ENCODE data around the gene BRSK2. TPM values are rescaled to one million over a fixed set of nuclear protein-coding genes. Genes with fewer than 3 reads are reported as not detected.

Gene BRSK2
- total and polyA plus RNA-seq, 4 donors, result 0.35 to 0.56 (median 0.52) TPM

DNA sequence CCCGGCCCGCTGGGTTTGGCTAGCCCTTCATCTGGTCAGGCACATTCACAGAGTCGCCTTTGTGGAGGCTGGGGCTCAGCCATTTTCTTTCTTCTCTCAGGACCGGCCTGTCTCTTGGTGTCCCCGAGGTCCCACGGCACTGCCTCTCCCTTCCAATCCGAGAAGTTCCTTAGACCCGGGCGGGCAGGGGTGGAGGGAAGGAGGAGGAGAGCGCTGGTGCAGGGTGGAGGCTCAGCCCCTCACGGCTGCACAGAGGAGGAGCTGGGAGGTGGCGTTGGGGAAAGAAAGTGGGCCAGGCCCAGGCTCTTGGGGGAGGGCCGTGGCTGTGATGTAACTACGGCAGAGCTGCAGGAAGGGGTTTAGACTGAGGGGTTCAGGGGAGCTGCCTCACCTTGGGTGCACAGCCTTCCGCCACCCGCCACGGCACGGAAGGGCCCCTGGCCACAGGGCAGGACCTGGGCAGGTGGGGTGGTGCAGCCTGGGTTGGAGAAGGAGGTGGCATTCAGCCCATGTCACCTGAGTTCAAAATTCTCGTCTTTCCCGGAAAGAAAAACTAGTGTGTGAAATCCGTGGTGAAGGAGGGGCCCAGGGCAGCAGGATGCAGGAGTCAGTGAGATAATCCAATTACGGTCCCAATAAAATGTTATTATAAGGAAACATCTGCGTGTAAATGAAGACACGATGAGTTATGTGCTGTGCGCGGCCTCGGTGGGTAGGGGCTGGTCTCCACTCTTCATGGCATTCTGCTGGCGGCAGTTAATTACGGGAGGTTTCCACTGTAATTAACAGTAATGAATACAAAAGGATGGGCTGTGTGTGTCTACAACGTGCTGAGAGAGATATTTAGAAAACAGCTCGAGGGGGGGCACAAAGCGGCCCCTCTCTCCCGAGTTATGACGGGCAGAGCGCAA, 1.7 kb downstream of the BRSK2 start:
- WGBS, 2 donors, result 45 to 52% methylated on average over 35 of the region's 35 CpGs
- H3K4me3 ChIP-seq, result no peak overlapping the region

GRCh38 chr11:1392111-1392510, 2.4 kb downstream of the BRSK2 start:
- no peak for DNase-seq
- H3K4me3 ChIP-seq, result no peak overlapping the region
- ATAC-seq (ENCODE audit: insufficient read depth, low FRiP score), result no peak

More for the DNA sequence above, 1.7 kb downstream of the BRSK2 start:
- DNase-seq (no peak), ATAC-seq (ENCODE audit: insufficient read depth, low FRiP score) (no peak)
- Histone ChIP-seq H3K4me1 (ENCODE audit: control insufficient read depth in 5 of 5, insufficient read depth in 5 of 5, low read length in 5 of 5) (peaks cover 0 to 10% (median 3%) of the 10 kb centered on the region in 5 donors), H3K27me3 (ENCODE audit: control insufficient read depth in 3 of 3, insufficient read depth in 3 of 3, low read length in 2 of 3) (peaks cover 0 to 30% (median 3%) of the 10 kb centered on the region in 3 donors), H3K9me3 (ENCODE audit: control insufficient read depth in 4 of 4, insufficient read depth in 3 of 4, low read length in 3 of 4) (peaks cover 0 to 2% (median 0%) of the 10 kb centered on the region in 4 donors), H3K36me3 (ENCODE audit: control insufficient read depth in 4 of 4, insufficient read depth in 4 of 4, low read length in 4 of 4) (no peaks in the 10 kb centered on the region), H3K27ac (ENCODE audit: low read depth in 1 of 2, low read length in 1 of 2) (no peak overlapping the region), H3K9ac (ENCODE audit: insufficient read depth in 1 of 2, low read length in 2 of 2) (no peak overlapping the region)
- TF ChIP-seq, protein P1, sequence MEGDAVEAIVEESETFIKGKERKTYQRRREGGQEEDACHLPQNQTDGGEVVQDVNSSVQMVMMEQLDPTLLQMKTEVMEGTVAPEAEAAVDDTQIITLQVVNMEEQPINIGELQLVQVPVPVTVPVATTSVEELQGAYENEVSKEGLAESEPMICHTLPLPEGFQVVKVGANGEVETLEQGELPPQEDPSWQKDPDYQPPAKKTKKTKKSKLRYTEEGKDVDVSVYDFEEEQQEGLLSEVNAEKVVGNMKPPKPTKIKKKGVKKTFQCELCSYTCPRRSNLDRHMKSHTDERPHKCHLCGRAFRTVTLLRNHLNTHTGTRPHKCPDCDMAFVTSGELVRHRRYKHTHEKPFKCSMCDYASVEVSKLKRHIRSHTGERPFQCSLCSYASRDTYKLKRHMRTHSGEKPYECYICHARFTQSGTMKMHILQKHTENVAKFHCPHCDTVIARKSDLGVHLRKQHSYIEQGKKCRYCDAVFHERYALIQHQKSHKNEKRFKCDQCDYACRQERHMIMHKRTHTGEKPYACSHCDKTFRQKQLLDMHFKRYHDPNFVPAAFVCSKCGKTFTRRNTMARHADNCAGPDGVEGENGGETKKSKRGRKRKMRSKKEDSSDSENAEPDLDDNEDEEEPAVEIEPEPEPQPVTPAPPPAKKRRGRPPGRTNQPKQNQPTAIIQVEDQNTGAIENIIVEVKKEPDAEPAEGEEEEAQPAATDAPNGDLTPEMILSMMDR (IDR thresholded peaks at IDR 0.05; ENCODE audit: control extremely low read depth, extremely low read depth), result no peak

GRCh38 chr11:1392561-1392960, 2.8 kb downstream of the BRSK2 start:
- Histone ChIP-seq H3K36me3 (ENCODE audit: control insufficient read depth in 4 of 4, insufficient read depth in 4 of 4, low read length in 4 of 4) (no peaks in the 10 kb centered on the region), H3K4me3 (no peak overlapping the region), H3K4me1 (ENCODE audit: control insufficient read depth in 5 of 5, insufficient read depth in 5 of 5, low read length in 5 of 5) (peaks cover 0 to 13% (median 3%) of the 10 kb centered on the region in 5 donors), H3K27me3 (ENCODE audit: control insufficient read depth in 3 of 3, insufficient read depth in 3 of 3, low read length in 2 of 3) (peaks cover 0 to 27% (median 3%) of the 10 kb centered on the region in 3 donors), H3K9me3 (ENCODE audit: control insufficient read depth in 4 of 4, insufficient read depth in 3 of 4, low read length in 3 of 4) (peaks cover 0 to 2% (median 0%) of the 10 kb centered on the region in 4 donors), H3K27ac (ENCODE audit: low read depth in 1 of 2, low read length in 1 of 2) (no peak overlapping the region), H3K9ac (ENCODE audit: insufficient read depth in 1 of 2, low read length in 2 of 2) (no peak overlapping the region)
- 86 to 87% methylated on average over 17 to 21 of the region's 21 CpGs for WGBS, 2 donors
- TF ChIP-seq, protein P1 (IDR thresholded peaks at IDR 0.05; ENCODE audit: control extremely low read depth, extremely low read depth), result no peak
- DNase-seq, result no peak
- ATAC-seq (ENCODE audit: insufficient read depth, low FRiP score), result no peak

More at GRCh38 chr11:1392111-1392510, 2.4 kb downstream of the BRSK2 start:
- 49 to 86% methylated on average over 12 of the region's 12 CpGs for WGBS, 2 donors
- Histone ChIP-seq H3K9ac (ENCODE audit: insufficient read depth in 1 of 2, low read length in 2 of 2) (no peak overlapping the region), H3K27me3 (ENCODE audit: control insufficient read depth in 3 of 3, insufficient read depth in 3 of 3, low read length in 2 of 3) (peaks cover 0 to 27% (median 3%) of the 10 kb centered on the region in 3 donors), H3K27ac (ENCODE audit: low read depth in 1 of 2, low read length in 1 of 2) (no peak overlapping the region), H3K36me3 (ENCODE audit: control insufficient read depth in 4 of 4, insufficient read depth in 4 of 4, low read length in 4 of 4) (no peaks in the 10 kb centered on the region), H3K4me1 (ENCODE audit: control insufficient read depth in 5 of 5, insufficient read depth in 5 of 5, low read length in 5 of 5) (peaks cover 0 to 11% (median 3%) of the 10 kb centered on the region in 5 donors), H3K9me3 (ENCODE audit: control insufficient read depth in 4 of 4, insufficient read depth in 3 of 4, low read length in 3 of 4) (peaks cover 0 to 2% (median 0%) of the 10 kb centered on the region in 4 donors)
- TF ChIP-seq, protein P1 (IDR thresholded peaks at IDR 0.05; ENCODE audit: control extremely low read depth, extremely low read depth), result no peak

All from lung (tissue), 12 donors.